Measurements from ENCODE around the gene SPEM3. TPM values are rescaled to one million over a fixed set of nuclear protein-coding genes. Genes with fewer than 3 reads are reported as not detected.
"Not testable (repeated sequence)": the region's sequence is repeated elsewhere in the genome, so short reads cannot be mapped to it uniquely, and the experiment has no call there.

The SPEM3 gene
- total and polyA plus RNA-seq, 2 donors (not counting 3 experiments of a cell fraction or from before 2014, with no cell fraction given): not detected

DNA sequence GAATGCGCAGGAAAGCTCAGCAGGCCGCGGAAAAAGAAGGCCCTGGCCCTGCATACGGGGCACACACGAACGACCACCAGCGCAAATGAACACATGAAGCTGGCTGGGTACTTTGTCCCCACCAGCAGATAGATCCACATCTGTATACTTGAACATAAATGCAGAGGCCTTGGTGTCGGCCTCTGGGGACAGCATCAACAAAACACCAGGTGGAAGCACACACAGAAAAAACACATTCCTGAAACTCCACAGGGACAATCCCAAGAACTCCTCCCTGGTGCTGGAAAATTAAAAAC, 51.4 kb downstream of the SPEM3 start:
- Histone ChIP-seq H3K4me3 (replicated peaks in 1 of 3; ENCODE audit: insufficient read depth in 1 of 3, low read depth in 1 of 3, low read length in 3 of 3) (peak overlapping the region in 2 of 3 experiments; percentile 13 to 91), H2AFZ (ENCODE audit: low read depth, low read length) (peak overlapping the region; percentile 38), H3K36me3 (ENCODE audit: control insufficient read depth in 2 of 2, extremely low read depth in 1 of 2, insufficient read depth in 2 of 2, low read length in 2 of 2) (no peaks in the 10 kb centered on the region), H3K4me2 (ENCODE audit: insufficient read depth, low read length) (peak overlapping the region; percentile 53), H3K27me3 (ENCODE audit: control insufficient read depth in 2 of 2, insufficient read depth in 2 of 2, low read length in 2 of 2) (no peaks in the 10 kb centered on the region), H3K9me1 (replicated peaks; ENCODE audit: control insufficient read depth, extremely low read depth, insufficient read depth, low read length) (no peaks in the 10 kb centered on the region), H3K4me1 (ENCODE audit: control insufficient read depth, extremely low read depth, insufficient read depth, low read length) (peaks cover 38% of the 10 kb centered on the region), H3K79me2 (ENCODE audit: control insufficient read depth, insufficient read depth, low read length) (peaks cover 45% of the 10 kb centered on the region), H4K20me1 (replicated peaks; ENCODE audit: control insufficient read depth, extremely low read depth, insufficient read depth, low read length) (no peaks in the 10 kb centered on the region), H3K27ac (ENCODE audit: insufficient read depth, low read depth, low read length) (peak overlapping the region; percentile 4), H3K9ac (replicated peaks; ENCODE audit: extremely low read depth, insufficient read depth, low read length) (peak overlapping the region; percentile 7), H3K9me3 (replicated peaks; ENCODE audit: control insufficient read depth, insufficient read depth, low read length) (no peaks in the 10 kb centered on the region)
- dilution Hi-C loops (cut with MboI; ENCODE audit: extremely low pct_ligation_motif_present, low sequenced_read_pairs) (no loop called here), intact Hi-C loops (cut with micrococcal nuclease) (loop anchor here (10.0 kb wide), 1 partner anchor 205 kb away; the partner anchor contains the start of genes TP53 and WRAP53)
- DNase-seq (ENCODE audit: low read depth, low spot score): no peak
- CTCF ChIA-PET: interaction anchor here (0.6 to 2.1 kb wide), 5 partner anchors 13 to 118 kb away, joined by 3 to 13 read pairs (median 5); no protein-coding TSS in a partner anchor
- FAIRE-seq: no peak
- POLR2A ChIA-PET: interaction anchor here (0.6 to 1.1 kb wide), 3 partner anchors 15 to 129 kb away, joined by 3 to 5 read pairs (median 4); partner anchors contain the start of gene TMEM256
- BruUV-seq (replicated peaks): no TSS peak
- no peak for TF ChIP-seq POLR2AphosphoS5 (IDR thresholded peaks at IDR 0.05; ENCODE audit: insufficient read depth, low read depth, low read length)
- no peak for TF ChIP-seq GATA2 (IDR thresholded peaks at IDR 0.05; ENCODE audit: insufficient read depth, insufficient read length, low read depth, low read length)
- TF ChIP-seq EZH2 (IDR thresholded peaks at IDR 0.05; ENCODE audit: borderline replicate concordance, low read depth, low read length, severe bottlenecking): no peak
- TF ChIP-seq, protein P1, sequence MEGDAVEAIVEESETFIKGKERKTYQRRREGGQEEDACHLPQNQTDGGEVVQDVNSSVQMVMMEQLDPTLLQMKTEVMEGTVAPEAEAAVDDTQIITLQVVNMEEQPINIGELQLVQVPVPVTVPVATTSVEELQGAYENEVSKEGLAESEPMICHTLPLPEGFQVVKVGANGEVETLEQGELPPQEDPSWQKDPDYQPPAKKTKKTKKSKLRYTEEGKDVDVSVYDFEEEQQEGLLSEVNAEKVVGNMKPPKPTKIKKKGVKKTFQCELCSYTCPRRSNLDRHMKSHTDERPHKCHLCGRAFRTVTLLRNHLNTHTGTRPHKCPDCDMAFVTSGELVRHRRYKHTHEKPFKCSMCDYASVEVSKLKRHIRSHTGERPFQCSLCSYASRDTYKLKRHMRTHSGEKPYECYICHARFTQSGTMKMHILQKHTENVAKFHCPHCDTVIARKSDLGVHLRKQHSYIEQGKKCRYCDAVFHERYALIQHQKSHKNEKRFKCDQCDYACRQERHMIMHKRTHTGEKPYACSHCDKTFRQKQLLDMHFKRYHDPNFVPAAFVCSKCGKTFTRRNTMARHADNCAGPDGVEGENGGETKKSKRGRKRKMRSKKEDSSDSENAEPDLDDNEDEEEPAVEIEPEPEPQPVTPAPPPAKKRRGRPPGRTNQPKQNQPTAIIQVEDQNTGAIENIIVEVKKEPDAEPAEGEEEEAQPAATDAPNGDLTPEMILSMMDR (IDR thresholded peaks at IDR 0.05; ENCODE audit: extremely low read depth in 1 of 2, insufficient read depth in 1 of 2, low read depth in 1 of 2, low read length in 2 of 2): no peak
- TF ChIP-seq POLR2A (IDR thresholded peaks at IDR 0.05; ENCODE audit: low read depth, low read length): no peak
- no peak for TF ChIP-seq FOS (IDR thresholded peaks at IDR 0.05; ENCODE audit: borderline replicate concordance, insufficient read depth, low read length)
- TF ChIP-seq, protein P2, sequence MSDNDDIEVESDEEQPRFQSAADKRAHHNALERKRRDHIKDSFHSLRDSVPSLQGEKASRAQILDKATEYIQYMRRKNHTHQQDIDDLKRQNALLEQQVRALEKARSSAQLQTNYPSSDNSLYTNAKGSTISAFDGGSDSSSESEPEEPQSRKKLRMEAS (IDR thresholded peaks at IDR 0.05; ENCODE audit: insufficient read depth, insufficient read length): no peak
- no peak for TF ChIP-seq JUN (IDR thresholded peaks at IDR 0.05; ENCODE audit: borderline replicate concordance, insufficient read depth, insufficient read length, low read depth)
- no peak for TF ChIP-seq MYC (IDR thresholded peaks at IDR 0.05; ENCODE audit: low read depth, low read length)

DNA sequence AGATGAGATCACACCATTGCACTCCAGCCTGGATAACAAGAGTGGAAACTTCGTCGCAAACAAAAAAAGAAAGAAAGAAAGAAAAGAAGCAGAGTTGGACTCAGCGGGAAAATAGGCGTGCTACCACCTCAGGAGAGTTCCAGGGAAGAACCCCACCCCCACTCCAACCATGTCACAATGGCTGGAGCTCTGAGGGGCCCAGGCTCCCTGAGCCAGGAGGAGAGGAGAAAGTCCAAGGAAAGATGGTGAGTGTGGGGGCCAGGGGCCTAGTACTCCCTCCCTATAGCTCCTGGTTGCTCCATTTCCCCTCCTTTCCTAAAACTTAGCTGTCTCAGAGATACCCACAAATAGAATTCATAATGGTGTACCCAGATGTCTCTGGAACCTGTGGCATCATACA, 52.6 kb downstream of the SPEM3 start, which contains the start of gene SLC35G6:
SLC35G6 (plus strand) TSS at position 172 of the 400 bp plus-strand sequence; CDS start at position 243, 71 bp downstream.
- H3K27ac ChIP-seq (ENCODE audit: insufficient read depth, low read depth, low read length); H2AFZ ChIP-seq (ENCODE audit: low read depth, low read length); H3K27me3 ChIP-seq (ENCODE audit: control insufficient read depth in 2 of 2, insufficient read depth in 2 of 2, low read length in 2 of 2); H3K9ac ChIP-seq (replicated peaks; ENCODE audit: extremely low read depth, insufficient read depth, low read length); H3K9me1 ChIP-seq (replicated peaks; ENCODE audit: control insufficient read depth, extremely low read depth, insufficient read depth, low read length); POLR2A ChIA-PET; H3K36me3 ChIP-seq (ENCODE audit: control insufficient read depth in 2 of 2, extremely low read depth in 1 of 2, insufficient read depth in 2 of 2, low read length in 2 of 2); H3K4me2 ChIP-seq (ENCODE audit: insufficient read depth, low read length); H4K20me1 ChIP-seq (replicated peaks; ENCODE audit: control insufficient read depth, extremely low read depth, insufficient read depth, low read length); BruUV-seq (replicated peaks); FAIRE-seq; H3K4me3 ChIP-seq (replicated peaks in 1 of 3; ENCODE audit: insufficient read depth in 1 of 3, low read depth in 1 of 3, low read length in 3 of 3); CTCF ChIA-PET; DNase-seq (ENCODE audit: low read depth, low spot score); H3K9me3 ChIP-seq (replicated peaks; ENCODE audit: control insufficient read depth, insufficient read depth, low read length); dilution Hi-C loops (cut with MboI; ENCODE audit: extremely low pct_ligation_motif_present, low sequenced_read_pairs): not testable (repeated sequence)
- H3K4me1 ChIP-seq (ENCODE audit: control insufficient read depth, extremely low read depth, insufficient read depth, low read length): peaks cover 39% of the 10 kb centered on the region
- intact Hi-C loops (cut with micrococcal nuclease): loop anchor here (10.0 kb wide), 1 partner anchor 204 kb away; the partner anchor contains the start of genes TP53 and WRAP53
- peaks cover 43% of the 10 kb centered on the region for H3K79me2 ChIP-seq (ENCODE audit: control insufficient read depth, insufficient read depth, low read length)

Measured in endothelial cell of umbilical vein (primary cell).